ENCODE measurements around the gene LEMD3. TPM values are rescaled to one million over a fixed set of nuclear protein-coding genes. Genes with fewer than 3 reads are reported as not detected.

Gene LEMD3
- total RNA-seq, 1 experiment from 2014 or later = 28.4 TPM

GRCh38 chr12:65199604-65200003 is 30.2 kb downstream of the LEMD3 start:
- TF ChIP-seq EZH2 (IDR thresholded peaks at IDR 0.05; ENCODE audit: borderline replicate concordance, low read depth, low read length, poor library complexity, severe bottlenecking) = no peak
- no peak for TF ChIP-seq CTCF (conservative IDR thresholded peaks at IDR 0.05; ENCODE audit: low read depth, low read length)
- no peak for DNase-seq (ENCODE audit: low spot score)
- ChIA-PET POLR2A (ENCODE audit: low non-redundant PET) (no interaction called here), CTCF (no interaction called here)
- Histone ChIP-seq H3K36me3 (ENCODE audit: insufficient read depth, low read length, poor library complexity, severe bottlenecking) (no peaks in the 10 kb centered on the region), H3K27ac (ENCODE audit: low read depth, low read length, poor library complexity, severe bottlenecking) (no peak overlapping the region), H3K27me3 (replicated peaks; ENCODE audit: insufficient read depth, low read depth, low read length, poor library complexity) (no peaks in the 10 kb centered on the region), H3K9me3 (ENCODE audit: low read depth, low read length, poor library complexity, severe bottlenecking) (peaks cover 3% of the 10 kb centered on the region), H3K4me1 (ENCODE audit: insufficient read depth, low read length, poor library complexity, severe bottlenecking) (peaks cover 33% of the 10 kb centered on the region), H3K4me3 (ENCODE audit: low read depth, low read length, poor library complexity, severe bottlenecking) (no peak overlapping the region)
- BruUV-seq (replicated peaks) = no TSS peak
- intact Hi-C loops (cut with micrococcal nuclease; ENCODE audit: unreplicated experiment) = no loop called here

- Histone ChIP-seq H3K4me3 (ENCODE audit: low read depth, low read length, poor library complexity, severe bottlenecking) (no peak overlapping the region), H3K4me1 (ENCODE audit: insufficient read depth, low read length, poor library complexity, severe bottlenecking) (peaks cover 30% of the 10 kb centered on the region), H3K36me3 (ENCODE audit: insufficient read depth, low read length, poor library complexity, severe bottlenecking) (no peaks in the 10 kb centered on the region), H3K27ac (ENCODE audit: low read depth, low read length, poor library complexity, severe bottlenecking) (no peak overlapping the region), H3K27me3 (replicated peaks; ENCODE audit: insufficient read depth, low read depth, low read length, poor library complexity) (no peaks in the 10 kb centered on the region), H3K9me3 (ENCODE audit: low read depth, low read length, poor library complexity, severe bottlenecking) (peaks cover 3% of the 10 kb centered on the region)
- DNase-seq (ENCODE audit: low spot score) = no peak
- intact Hi-C loops (cut with micrococcal nuclease; ENCODE audit: unreplicated experiment) = no loop called here
- no TSS peak for BruUV-seq (replicated peaks)
- TF ChIP-seq EZH2 (IDR thresholded peaks at IDR 0.05; ENCODE audit: borderline replicate concordance, low read depth, low read length, poor library complexity, severe bottlenecking) = no peak
- no peak for TF ChIP-seq CTCF (conservative IDR thresholded peaks at IDR 0.05; ENCODE audit: low read depth, low read length)
- ChIA-PET CTCF (no interaction called here), POLR2A (ENCODE audit: low non-redundant PET) (no interaction called here)
Observed at GRCh38 chr12:65200007-65200665, 30.8 kb downstream of the LEMD3 start.

- no peak for TF ChIP-seq CTCF (conservative IDR thresholded peaks at IDR 0.05; ENCODE audit: low read depth, low read length)
- CTCF ChIA-PET = no interaction called here
- BruUV-seq (replicated peaks) = no TSS peak
- Histone ChIP-seq H3K4me1 (ENCODE audit: insufficient read depth, low read length, poor library complexity, severe bottlenecking) (peaks cover 10% of the 10 kb centered on the region), H3K27me3 (replicated peaks; ENCODE audit: insufficient read depth, low read depth, low read length, poor library complexity) (no peaks in the 10 kb centered on the region), H3K4me3 (ENCODE audit: low read depth, low read length, poor library complexity, severe bottlenecking) (no peak overlapping the region), H3K9me3 (ENCODE audit: low read depth, low read length, poor library complexity, severe bottlenecking) (no peaks in the 10 kb centered on the region), H3K36me3 (ENCODE audit: insufficient read depth, low read length, poor library complexity, severe bottlenecking) (no peaks in the 10 kb centered on the region), H3K27ac (ENCODE audit: low read depth, low read length, poor library complexity, severe bottlenecking) (no peak overlapping the region)
- intact Hi-C loops (cut with micrococcal nuclease; ENCODE audit: unreplicated experiment) = no loop called here
- DNase-seq (ENCODE audit: low spot score) = no peak
- POLR2A ChIA-PET (ENCODE audit: low non-redundant PET) = no interaction called here
Observed at GRCh38 chr12:65203376-65203775, 34.0 kb downstream of the LEMD3 start.

All from A673 (cell line).